Mesodermal cell (in vitro differentiated cells): ENCODE measurements around the gene TEKT4.
"Not testable (repeated sequence)": the region's sequence is repeated elsewhere in the genome, so short reads cannot be mapped to it uniquely, and the experiment has no call there.

Source experiments
- H3K27ac ChIP-seq: 2 replicates; pipeline ENCODE4 v1.7.0; 2013; ENCODE audit warnings: mild to moderate bottlenecking, low read depth, low read length, moderate library complexity; ENCODE audit not compliant: severe bottlenecking
- H3K36me3 ChIP-seq: 2 replicates; pipeline ENCODE4 v1.7.1; 2013; ENCODE audit warnings: mild to moderate bottlenecking, low read length, moderate library complexity; ENCODE audit not compliant: control insufficient read depth, insufficient read depth
- H3K4me1 ChIP-seq: one replicate; pipeline ENCODE4 v1.7.1; 2013; ENCODE audit warnings: mild to moderate bottlenecking, low read length; ENCODE audit not compliant: insufficient read depth, control insufficient read depth, poor library complexity, severe bottlenecking
- H3K4me3 ChIP-seq: 2 replicates; pipeline ENCODE4 v1.7.0; 2013; ENCODE audit warnings: low read length, control low read depth, mild to moderate bottlenecking; ENCODE audit not compliant: insufficient read depth, poor library complexity, severe bottlenecking; ENCODE audit errors: extremely low read depth
- H3K9me3 ChIP-seq: 2 replicates; pipeline ENCODE4 v1.7.1; 2013; ENCODE audit warnings: mild to moderate bottlenecking, low read length, moderate library complexity; ENCODE audit not compliant: control insufficient read depth
- WGBS, 2 experiments: methylation state at CpG; one replicate each; pipeline ENCODE4 v1.1.5; 2013; ENCODE audit warnings: missing lambda C conversion rate in 2 of 2; ENCODE audit not compliant: insufficient coverage in 2 of 2; 5-methylcytosine and 5-hydroxymethylcytosine counted together

The TEKT4 gene

GRCh38 chr2:94878575-94878974, 7.3 kb downstream of the TEKT4 start:
- 60 to 90% methylated on average over 5 to 6 of the region's 7 CpGs for WGBS, 2 experiments
- H3K9me3 ChIP-seq, H3K4me3 ChIP-seq, H3K4me1 ChIP-seq, H3K36me3 ChIP-seq, H3K27ac ChIP-seq: not testable (repeated sequence)

GRCh38 chr2:94879314-94879981, 8.2 kb downstream of the TEKT4 start:
- Histone ChIP-seq H3K9me3 (no peaks in the 10 kb centered on the region), H3K27ac (no peak overlapping the region), H3K4me3 (no peak overlapping the region), H3K36me3 (no peaks in the 10 kb centered on the region), H3K4me1 (no peaks in the 10 kb centered on the region)
- 83 to 88% methylated on average over 7 to 8 of the region's 9 CpGs for WGBS, 2 experiments

- Histone ChIP-seq H3K9me3 (peaks cover 3% of the 10 kb centered on the region), H3K4me1 (no peaks in the 10 kb centered on the region), H3K4me3 (no peak overlapping the region), H3K27ac (no peak overlapping the region), H3K36me3 (no peaks in the 10 kb centered on the region)
- 82 to 86% methylated on average over 10 of the region's 11 CpGs for WGBS, 2 experiments
Measured at GRCh38 chr2:94879982-94880377, 8.8 kb downstream of the TEKT4 start.

- 54 to 69% methylated on average over 3 of the region's 8 CpGs for WGBS, 2 experiments
- H3K4me3 ChIP-seq, result no peak overlapping the region
- no peak overlapping the region for H3K27ac ChIP-seq
- H3K36me3 ChIP-seq, result no peaks in the 10 kb centered on the region
- no peaks in the 10 kb centered on the region for H3K4me1 ChIP-seq
- H3K9me3 ChIP-seq, result peaks cover 3% of the 10 kb centered on the region
Measured at GRCh38 chr2:94880507-94880906, 9.3 kb downstream of the TEKT4 start.

GRCh38 chr2:94881070-94881469, 9.8 kb downstream of the TEKT4 start:
- Histone ChIP-seq H3K4me3 (no peak overlapping the region), H3K4me1 (no peaks in the 10 kb centered on the region), H3K27ac (no peak overlapping the region), H3K9me3 (peaks cover 3% of the 10 kb centered on the region), H3K36me3 (no peaks in the 10 kb centered on the region)
- 65 to 80% methylated on average over 6 of the region's 6 CpGs for WGBS, 2 experiments

GRCh38 chr2:94890234-94890633, 19.0 kb downstream of the TEKT4 start:
- whole genome bisulfite sequencing, 2 experiments, result 0 to 23% methylated on average over 1 to 2 of the region's 4 CpGs
- Histone ChIP-seq H3K9me3 (peaks cover 3% of the 10 kb centered on the region), H3K27ac (no peak overlapping the region), H3K4me3 (no peak overlapping the region), H3K4me1 (no peaks in the 10 kb centered on the region), H3K36me3 (no peaks in the 10 kb centered on the region)

GRCh38 chr2:94895273-94895672, 24.0 kb downstream of the TEKT4 start:
- H3K4me1 ChIP-seq, H3K4me3 ChIP-seq, H3K27ac ChIP-seq, H3K9me3 ChIP-seq, H3K36me3 ChIP-seq: not testable (repeated sequence)
- 70 to 83% methylated on average over 5 to 7 of the region's 7 CpGs for WGBS, 2 experiments

- peaks cover 13% of the 10 kb centered on the region for H3K9me3 ChIP-seq
- not testable (repeated sequence) for H3K4me1 ChIP-seq, H3K4me3 ChIP-seq, H3K36me3 ChIP-seq, H3K27ac ChIP-seq
- WGBS, 2 experiments, result 83 to 84% methylated on average over 3 to 4 of the region's 4 CpGs
Measured at GRCh38 chr2:94906976-94907375, 35.7 kb downstream of the TEKT4 start.

- no peak overlapping the region for H3K27ac ChIP-seq
- H3K36me3 ChIP-seq, result no peaks in the 10 kb centered on the region
- no peaks in the 10 kb centered on the region for H3K9me3 ChIP-seq
- H3K4me3 ChIP-seq, result no peak overlapping the region
- WGBS, 2 experiments, result 69 to 77% methylated on average over 7 to 11 of the region's 11 CpGs
- no peaks in the 10 kb centered on the region for H3K4me1 ChIP-seq
Measured at GRCh38 chr2:94923196-94923595, 52.0 kb downstream of the TEKT4 start.

- not testable (repeated sequence) for H3K9me3 ChIP-seq, H3K4me3 ChIP-seq, H3K36me3 ChIP-seq, H3K4me1 ChIP-seq, H3K27ac ChIP-seq
- 36 to 55% methylated on average over 2 of the region's 2 CpGs for WGBS, 2 experiments
Measured at GRCh38 chr2:94924999-94925398, 53.8 kb downstream of the TEKT4 start.
